Measurements from ENCODE around the gene ZFYVE1.
"Not testable (repeated sequence)": the region's sequence is repeated elsewhere in the genome, so short reads cannot be mapped to it uniquely, and the experiment has no call there.

Gene ZFYVE1

GRCh38 chr14:73049428-73049827, 22.5 kb upstream of the ZFYVE1 start:
- no peak overlapping the region for H3K4me3 ChIP-seq (ENCODE audit: low read depth, low read length)
- TF ChIP-seq, protein P1, sequence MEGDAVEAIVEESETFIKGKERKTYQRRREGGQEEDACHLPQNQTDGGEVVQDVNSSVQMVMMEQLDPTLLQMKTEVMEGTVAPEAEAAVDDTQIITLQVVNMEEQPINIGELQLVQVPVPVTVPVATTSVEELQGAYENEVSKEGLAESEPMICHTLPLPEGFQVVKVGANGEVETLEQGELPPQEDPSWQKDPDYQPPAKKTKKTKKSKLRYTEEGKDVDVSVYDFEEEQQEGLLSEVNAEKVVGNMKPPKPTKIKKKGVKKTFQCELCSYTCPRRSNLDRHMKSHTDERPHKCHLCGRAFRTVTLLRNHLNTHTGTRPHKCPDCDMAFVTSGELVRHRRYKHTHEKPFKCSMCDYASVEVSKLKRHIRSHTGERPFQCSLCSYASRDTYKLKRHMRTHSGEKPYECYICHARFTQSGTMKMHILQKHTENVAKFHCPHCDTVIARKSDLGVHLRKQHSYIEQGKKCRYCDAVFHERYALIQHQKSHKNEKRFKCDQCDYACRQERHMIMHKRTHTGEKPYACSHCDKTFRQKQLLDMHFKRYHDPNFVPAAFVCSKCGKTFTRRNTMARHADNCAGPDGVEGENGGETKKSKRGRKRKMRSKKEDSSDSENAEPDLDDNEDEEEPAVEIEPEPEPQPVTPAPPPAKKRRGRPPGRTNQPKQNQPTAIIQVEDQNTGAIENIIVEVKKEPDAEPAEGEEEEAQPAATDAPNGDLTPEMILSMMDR (conservative IDR thresholded peaks at IDR 0.05; ENCODE audit: low read depth, low read length) = no peak
- peak; percentile 15 for DNase-seq (ENCODE audit: low read depth)

GRCh38 chr14:73047808-73048207, 20.9 kb upstream of the ZFYVE1 start:
- no peak for DNase-seq (ENCODE audit: low read depth)
- no peak overlapping the region for H3K4me3 ChIP-seq (ENCODE audit: low read depth, low read length)
- TF ChIP-seq, protein P1 (conservative IDR thresholded peaks at IDR 0.05; ENCODE audit: low read depth, low read length) = no peak

DNA sequence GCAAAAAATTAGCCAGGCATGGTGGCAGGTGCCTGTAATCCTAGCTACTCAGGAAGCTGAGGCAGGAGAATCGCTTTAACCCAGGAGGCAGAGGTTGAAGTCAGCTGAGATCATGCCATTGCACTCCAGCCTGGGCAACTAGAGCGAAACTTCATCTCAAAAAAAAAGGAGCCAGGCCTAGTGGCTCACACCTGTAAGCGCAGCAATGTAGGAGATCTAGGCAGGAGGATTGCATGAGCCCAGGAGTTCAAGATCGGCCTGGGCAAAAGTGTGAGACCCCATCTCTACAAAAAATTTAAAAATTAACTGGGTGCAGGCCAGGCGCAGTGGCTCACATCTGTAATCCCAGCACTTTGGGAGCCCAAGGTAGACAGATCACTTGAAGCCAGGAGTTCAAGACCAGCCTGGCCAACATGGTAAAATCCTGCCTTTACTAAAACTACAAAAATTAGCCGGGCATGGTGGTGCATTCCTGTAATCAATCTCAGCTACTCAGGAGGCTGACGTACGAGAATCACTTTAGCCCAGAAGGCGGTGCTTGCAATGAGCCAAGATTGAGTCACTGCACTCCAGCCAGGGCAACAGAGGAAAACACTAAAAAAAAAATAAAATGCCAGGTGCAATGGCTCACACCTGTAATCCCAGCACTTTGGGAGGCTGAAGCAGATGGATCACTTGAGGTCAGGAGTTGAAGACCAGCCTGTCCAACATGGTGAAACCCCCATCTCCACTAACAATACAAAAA, 10.0 kb upstream of the ZFYVE1 start:
- H3K4me3 ChIP-seq (ENCODE audit: low read depth, low read length); DNase-seq (ENCODE audit: low read depth): not testable (repeated sequence)

DNA sequence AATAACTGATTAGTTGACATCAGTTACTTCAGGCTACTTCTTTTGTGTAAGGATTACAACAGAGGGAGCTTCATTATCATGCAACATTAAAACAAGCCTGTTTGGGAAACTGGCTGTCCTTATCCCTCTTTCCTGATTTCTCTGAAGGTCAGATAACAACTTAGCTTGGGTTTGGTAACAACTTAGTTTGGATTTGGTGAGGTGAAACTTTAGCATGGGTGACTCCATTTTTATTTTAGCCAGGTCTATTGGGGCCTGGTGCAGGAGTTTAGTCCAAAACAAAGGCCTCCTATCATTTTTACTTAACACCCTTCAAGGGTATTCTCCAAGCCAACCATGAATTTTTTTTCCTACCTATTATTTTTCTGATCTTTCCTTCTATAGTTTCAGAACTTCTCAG, 1.1 kb upstream of the ZFYVE1 start:
- no peak overlapping the region for H3K4me3 ChIP-seq (ENCODE audit: low read depth, low read length)
- TF ChIP-seq, protein P1 (conservative IDR thresholded peaks at IDR 0.05; ENCODE audit: low read depth, low read length) = no peak
- DNase-seq (ENCODE audit: low read depth) = no peak

- TF ChIP-seq, protein P1 (conservative IDR thresholded peaks at IDR 0.05; ENCODE audit: low read depth, low read length) = no peak
- no peak for DNase-seq (ENCODE audit: low read depth)
- peak overlapping the region; percentile 87 for H3K4me3 ChIP-seq (ENCODE audit: low read depth, low read length)
These were observed 640 bp upstream of the ZFYVE1 start for GRCh38 chr14:73027546-73027945.

DNA sequence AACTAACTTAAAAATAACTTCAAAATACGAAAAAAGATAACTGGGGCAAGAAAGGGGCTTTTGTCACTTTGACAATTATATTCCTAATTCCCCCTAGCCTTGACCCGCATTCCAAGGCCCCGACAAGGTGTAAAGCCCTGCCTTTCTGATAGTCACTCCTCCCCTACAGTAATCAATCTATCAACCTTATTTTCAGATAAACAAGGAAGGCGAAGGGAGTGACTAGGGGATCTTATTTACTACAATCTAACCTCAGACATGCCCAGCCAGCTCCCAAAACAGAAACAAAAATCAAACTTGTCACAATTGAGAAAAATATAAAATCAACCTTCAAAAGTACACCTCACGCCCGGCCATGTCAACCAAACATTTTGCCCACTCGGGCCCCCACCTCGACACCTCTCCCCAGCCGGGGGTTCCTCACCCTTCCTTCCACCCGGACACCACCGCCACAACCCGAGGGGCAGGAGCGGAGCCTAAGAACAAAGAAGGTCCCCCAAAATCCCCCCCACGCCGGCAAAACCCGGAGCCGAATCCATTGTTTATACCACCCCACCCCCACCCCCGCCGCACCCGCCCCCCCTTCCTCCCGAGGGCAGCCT, 562 bp downstream of the ZFYVE1 start:
- TF ChIP-seq, protein P1 (conservative IDR thresholded peaks at IDR 0.05; ENCODE audit: low read depth, low read length) = no peak
- no peak for DNase-seq (ENCODE audit: low read depth)
- H3K4me3 ChIP-seq (ENCODE audit: low read depth, low read length) = peak overlapping the region; percentile 87

DNA sequence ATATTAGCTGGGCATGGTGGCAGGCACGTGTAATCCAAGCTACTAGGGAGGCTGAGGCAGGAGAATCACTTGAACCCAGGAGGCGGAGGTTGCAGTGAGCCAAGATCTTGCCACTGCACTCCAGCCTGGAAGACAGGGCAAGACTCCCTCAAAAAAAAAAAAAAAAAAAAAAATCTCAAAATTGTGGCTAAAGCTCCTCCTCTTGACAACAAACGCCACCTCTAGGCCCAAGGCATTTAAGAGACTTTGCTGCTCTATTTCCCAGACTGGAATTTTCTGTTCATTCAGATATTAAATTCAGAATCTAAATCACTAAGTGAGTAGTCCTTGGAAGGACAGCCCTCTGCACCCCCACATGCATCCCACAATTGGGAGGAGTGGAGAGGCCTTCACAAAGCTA, 1.4 kb downstream of the ZFYVE1 start:
- DNase-seq (ENCODE audit: low read depth) = peak; percentile 55
- peak overlapping the region; percentile 87 for H3K4me3 ChIP-seq (ENCODE audit: low read depth, low read length)
- TF ChIP-seq, protein P1 (conservative IDR thresholded peaks at IDR 0.05; ENCODE audit: low read depth, low read length) = peak; percentile 12
